ACC112 (cell line): ENCODE data around the gene DNMT3B.

Experiments
- H2AFZ ChIP-seq: fragments of 200-600 bp; sonication (generic); one replicate; pipeline ENCODE4 v1.6.0; 2017; ENCODE audit warnings: antibody characterized with exemption, low read length; ENCODE audit not compliant: unreplicated experiment
- H3K27ac ChIP-seq: fragments of 200-600 bp; sonication (generic); 2 replicates; pipeline ENCODE4 v1.5.1; 2014; ENCODE audit warnings: low read depth, mild to moderate bottlenecking, antibody characterized with exemption, low read length, moderate library complexity
- H3K27me3 ChIP-seq: fragments of 200-600 bp; sonication (generic); 2 replicates; pipeline ENCODE4 v1.6.1; 2014; ENCODE audit warnings: mild to moderate bottlenecking, antibody characterized with exemption, low read length, moderate library complexity, mixed read lengths; ENCODE audit not compliant: insufficient read depth
- H3K36me3 ChIP-seq: fragments of 200-600 bp; sonication (generic); 2 replicates; pipeline ENCODE4 v1.6.1; 2016; ENCODE audit warnings: mild to moderate bottlenecking, antibody characterized with exemption, low read length, moderate library complexity, mixed read lengths; ENCODE audit not compliant: insufficient read depth
- H3K4me1 ChIP-seq: fragments of 200-600 bp; sonication (generic); one replicate; pipeline ENCODE4 v1.6.1; 2016; ENCODE audit warnings: low read length, mixed read lengths; ENCODE audit not compliant: insufficient read depth, unreplicated experiment, control insufficient read depth
- H3K4me3 ChIP-seq: fragments of 200-600 bp; sonication (generic); 2 replicates; pipeline ENCODE4 v1.5.1; 2014; ENCODE audit warnings: mild to moderate bottlenecking, low read depth, low read length
- H3K79me2 ChIP-seq: fragments of 200-600 bp; sonication (generic); one replicate; pipeline ENCODE4 v1.6.0; 2016; ENCODE audit warnings: low read length; ENCODE audit not compliant: control insufficient read depth, unreplicated experiment, insufficient read depth

The DNMT3B gene

DNA sequence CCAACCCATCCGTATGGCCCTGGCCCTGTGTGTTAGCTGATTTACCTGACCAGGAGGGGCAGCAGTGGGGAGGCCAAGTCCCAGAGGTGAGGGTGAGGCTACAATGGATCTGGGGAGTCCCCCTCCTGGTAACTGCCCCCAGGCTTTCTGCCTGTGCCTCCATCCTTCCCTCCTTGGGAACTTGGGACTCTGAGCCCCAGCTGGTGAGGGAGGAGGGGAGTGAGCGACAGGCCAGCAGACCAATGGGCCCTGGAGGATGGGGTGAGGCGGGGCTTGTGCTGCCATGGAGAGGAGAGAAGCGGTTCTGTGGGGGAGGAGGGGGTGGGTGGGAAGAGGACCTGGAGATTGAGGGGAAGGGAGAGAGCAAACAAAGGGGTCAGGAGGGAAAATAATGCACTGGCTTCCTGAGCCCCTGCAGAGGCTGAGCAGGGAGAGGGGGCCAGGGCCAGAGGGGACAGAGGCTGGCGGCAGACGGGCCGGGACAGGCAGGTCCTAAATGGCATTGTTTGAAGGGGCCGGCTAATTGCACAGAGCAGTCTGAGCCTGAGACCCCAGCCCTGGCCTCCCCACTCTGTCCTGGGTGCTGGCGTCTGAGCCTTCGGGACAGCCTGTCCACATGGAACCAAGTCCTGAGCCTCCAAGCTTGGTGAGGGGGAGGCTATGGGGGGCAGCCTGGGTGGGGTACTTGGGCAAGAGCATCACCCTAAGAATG is 17.5 kb downstream of the DNMT3B start:
- Histone ChIP-seq H3K4me1 (no peaks in the 10 kb centered on the region), H3K27ac (no peak overlapping the region), H3K4me3 (no peak overlapping the region), H3K79me2 (no peaks in the 10 kb centered on the region), H2AFZ (no peak overlapping the region), H3K27me3 (no peaks in the 10 kb centered on the region), H3K36me3 (no peaks in the 10 kb centered on the region)

DNA sequence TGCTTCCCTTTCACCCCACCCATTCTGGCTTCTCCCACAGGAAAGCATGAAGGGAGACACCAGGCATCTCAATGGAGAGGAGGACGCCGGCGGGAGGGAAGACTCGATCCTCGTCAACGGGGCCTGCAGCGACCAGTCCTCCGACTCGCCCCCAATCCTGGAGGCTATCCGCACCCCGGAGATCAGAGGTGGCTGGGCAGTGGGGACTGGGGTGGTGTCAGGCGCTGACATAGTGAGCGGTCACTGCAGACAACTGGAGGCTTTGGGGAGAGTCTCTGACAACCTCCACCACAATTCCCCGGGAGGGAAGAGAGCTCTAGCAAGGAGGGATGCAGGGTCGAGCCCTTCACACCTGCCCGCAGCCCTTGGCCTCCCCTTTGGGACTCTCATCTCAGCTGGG is 18.1 kb downstream of the DNMT3B start:
- Histone ChIP-seq H3K79me2 (no peaks in the 10 kb centered on the region), H3K36me3 (no peaks in the 10 kb centered on the region), H3K4me1 (no peaks in the 10 kb centered on the region)

DNA sequence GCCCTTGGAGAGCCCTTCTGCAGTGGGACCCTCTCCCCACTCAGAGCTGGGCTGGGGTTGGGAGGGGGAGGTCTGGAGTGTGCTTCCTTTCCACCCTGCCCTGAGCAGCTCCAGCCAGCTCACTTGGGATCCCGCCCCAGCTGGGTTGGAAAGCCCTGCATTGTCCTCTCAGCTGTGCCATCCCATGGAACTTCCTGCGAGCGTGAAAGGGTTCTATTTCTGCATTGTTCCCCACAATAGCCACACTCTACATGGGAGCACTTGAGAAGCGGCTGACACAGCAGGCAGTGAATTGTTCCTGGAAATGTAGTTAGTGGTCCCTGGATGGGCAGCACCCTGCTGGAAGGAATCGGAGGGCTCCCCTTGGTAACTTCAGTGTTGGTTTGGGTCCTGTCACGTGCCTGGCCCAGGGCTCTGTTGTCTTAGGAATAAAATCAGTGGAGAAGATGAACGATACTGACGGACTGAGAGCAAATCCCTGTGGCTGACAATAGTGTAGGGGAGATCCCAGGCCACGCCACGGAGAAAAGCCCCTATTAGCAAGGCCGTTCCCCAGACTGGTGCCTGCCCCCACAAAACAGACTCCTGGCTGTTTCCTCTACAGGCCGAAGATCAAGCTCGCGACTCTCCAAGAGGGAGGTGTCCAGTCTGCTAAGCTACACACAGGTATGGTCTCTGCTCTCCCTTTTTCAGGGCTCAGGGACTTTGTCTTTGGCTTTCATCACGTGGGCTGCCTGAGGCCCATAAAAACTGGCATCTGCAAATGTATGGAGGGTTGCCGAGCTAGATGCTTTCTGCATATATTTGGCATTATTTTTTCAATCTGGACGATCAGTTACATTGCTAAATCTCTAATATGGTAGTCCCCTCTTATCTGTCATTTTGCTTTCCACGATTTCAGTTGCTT is 18.8 kb downstream of the DNMT3B start:
- Histone ChIP-seq H3K36me3 (no peaks in the 10 kb centered on the region), H3K27me3 (no peaks in the 10 kb centered on the region), H3K4me3 (no peak overlapping the region), H3K27ac (no peak overlapping the region), H3K79me2 (no peaks in the 10 kb centered on the region), H2AFZ (no peak overlapping the region), H3K4me1 (no peaks in the 10 kb centered on the region)

More for the DNA sequence above, 18.1 kb downstream of the DNMT3B start:
- Histone ChIP-seq H3K4me3 (no peak overlapping the region), H2AFZ (no peak overlapping the region), H3K27me3 (no peaks in the 10 kb centered on the region), H3K27ac (no peak overlapping the region)

DNA sequence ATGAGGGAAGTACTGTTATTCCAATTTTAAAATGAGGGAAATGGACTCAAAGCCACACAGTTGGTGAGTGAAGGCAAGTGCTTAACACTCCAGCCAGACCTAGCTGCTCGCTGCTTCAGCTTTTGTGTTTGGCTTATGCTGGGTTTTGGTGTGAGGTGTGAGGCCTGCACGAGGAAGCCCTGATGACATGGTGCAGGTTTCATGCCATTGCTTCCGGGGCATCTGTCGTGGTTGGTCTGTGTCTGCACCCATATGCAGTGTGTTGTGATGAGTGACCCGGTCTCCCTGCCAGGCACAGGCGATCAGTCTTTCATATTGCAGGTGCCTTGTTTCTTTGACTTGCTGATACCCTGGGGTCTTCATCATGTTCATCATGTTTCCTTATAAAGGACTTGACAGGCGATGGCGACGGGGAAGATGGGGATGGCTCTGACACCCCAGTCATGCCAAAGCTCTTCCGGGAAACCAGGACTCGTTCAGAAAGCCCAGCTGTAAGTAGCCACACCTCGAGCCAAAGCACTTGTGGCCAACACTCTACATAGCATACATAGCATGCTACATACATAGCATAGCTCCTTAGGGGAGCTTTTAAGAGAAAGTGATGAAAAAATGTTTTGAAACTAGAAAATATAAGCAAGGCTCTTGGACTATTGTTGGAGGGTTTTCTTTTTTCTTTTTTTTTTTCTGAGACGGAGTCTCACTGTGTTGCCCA is 22.3 kb downstream of the DNMT3B start:
- Histone ChIP-seq H3K79me2 (no peaks in the 10 kb centered on the region), H3K27me3 (no peaks in the 10 kb centered on the region), H3K27ac (no peak overlapping the region), H2AFZ (no peak overlapping the region), H3K36me3 (no peaks in the 10 kb centered on the region), H3K4me1 (no peaks in the 10 kb centered on the region), H3K4me3 (no peak overlapping the region)

DNA sequence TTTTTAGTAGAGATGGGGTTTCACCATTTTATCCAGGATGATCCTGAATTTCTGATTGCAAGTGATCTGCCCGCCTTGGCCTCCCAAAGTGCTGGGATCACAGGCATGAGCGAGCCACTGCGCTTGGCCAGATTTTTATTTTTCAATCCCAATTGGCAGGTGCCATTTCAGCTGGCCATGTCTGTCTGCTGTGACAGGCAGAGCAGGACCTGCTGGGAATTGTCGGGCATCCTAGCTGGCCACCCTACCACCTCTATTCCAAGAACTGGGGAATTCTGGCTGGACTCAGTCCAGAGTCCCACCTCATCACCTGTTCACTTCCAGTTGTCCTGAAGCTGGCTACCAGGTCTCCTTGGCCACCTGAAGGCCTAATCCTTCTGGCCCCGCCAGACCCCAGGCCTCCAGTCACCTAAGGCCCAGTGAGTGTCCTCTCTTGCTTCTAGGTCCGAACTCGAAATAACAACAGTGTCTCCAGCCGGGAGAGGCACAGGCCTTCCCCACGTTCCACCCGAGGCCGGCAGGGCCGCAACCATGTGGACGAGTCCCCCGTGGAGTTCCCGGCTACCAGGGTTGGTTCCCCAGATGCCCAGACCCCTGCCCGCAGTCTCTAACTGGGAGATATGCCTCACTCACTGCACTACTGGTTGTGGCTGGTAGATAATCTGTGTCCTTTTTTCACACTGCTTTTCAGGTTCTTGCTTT is 24.0 kb downstream of the DNMT3B start:
- no peak overlapping the region for H2AFZ ChIP-seq
- H3K36me3 ChIP-seq = no peaks in the 10 kb centered on the region
- no peak overlapping the region for H3K27ac ChIP-seq
- no peaks in the 10 kb centered on the region for H3K4me1 ChIP-seq
- no peaks in the 10 kb centered on the region for H3K27me3 ChIP-seq
- H3K4me3 ChIP-seq = no peak overlapping the region
- no peaks in the 10 kb centered on the region for H3K79me2 ChIP-seq

DNA sequence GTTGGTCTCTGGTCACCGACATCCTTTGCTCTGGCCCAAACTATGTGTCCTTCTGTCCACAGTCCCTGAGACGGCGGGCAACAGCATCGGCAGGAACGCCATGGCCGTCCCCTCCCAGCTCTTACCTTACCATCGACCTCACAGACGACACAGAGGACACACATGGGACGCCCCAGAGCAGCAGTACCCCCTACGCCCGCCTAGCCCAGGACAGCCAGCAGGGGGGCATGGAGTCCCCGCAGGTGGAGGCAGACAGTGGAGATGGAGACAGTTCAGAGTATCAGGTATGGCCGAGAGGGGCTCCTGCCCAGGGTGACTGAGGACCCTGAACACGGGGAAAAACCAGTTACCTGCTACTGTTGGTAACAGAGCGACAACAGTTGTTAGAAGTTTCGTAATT is 25.0 kb downstream of the DNMT3B start:
- H3K36me3 ChIP-seq = no peaks in the 10 kb centered on the region

DNA sequence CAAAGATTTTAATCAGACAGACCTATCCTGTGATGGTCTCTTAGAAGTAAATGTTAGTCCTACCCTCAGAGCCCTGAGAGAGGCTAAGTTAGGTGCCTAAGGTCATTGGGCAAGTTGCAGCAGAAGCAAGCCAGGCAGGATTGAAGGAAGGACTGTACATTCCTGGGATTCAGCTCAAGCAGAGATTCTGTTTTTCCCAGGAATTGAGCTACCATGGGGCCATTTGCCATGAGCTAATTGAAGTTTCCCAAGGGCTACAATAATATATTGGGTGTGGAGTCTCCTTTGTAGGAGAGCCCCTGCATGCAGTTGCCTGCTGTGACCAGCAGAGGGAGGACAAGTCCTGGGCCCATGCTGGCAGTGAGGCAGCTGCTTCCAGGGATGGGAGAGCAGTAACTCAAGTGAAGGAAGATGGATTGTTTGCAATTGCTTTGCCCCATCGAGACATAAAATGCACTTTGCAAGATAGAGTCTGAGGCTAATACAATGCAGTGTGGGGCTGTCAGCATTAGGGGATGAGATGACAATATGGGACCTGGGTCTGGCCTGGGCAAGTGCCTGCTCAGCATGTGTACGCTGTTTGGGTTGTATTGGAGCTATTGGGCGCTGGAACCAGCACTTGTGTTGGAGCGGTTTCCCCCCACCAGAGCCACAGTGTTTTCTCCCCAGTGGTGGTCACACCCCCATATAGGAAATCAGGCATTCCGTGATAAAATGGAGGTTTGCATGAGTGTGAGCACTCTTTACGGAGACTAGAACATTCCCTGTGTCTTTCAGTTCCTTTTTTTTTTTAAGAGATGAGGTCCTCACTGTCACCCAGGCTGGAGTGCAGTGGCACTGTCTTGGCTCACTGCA is 27.9 kb downstream of the DNMT3B start:
- no peaks in the 10 kb centered on the region for H3K36me3 ChIP-seq
- no peaks in the 10 kb centered on the region for H3K4me1 ChIP-seq
- H3K27me3 ChIP-seq = no peaks in the 10 kb centered on the region
- no peak overlapping the region for H2AFZ ChIP-seq
- H3K79me2 ChIP-seq = no peaks in the 10 kb centered on the region
- H3K27ac ChIP-seq = no peak overlapping the region
- H3K4me3 ChIP-seq = no peak overlapping the region

More for the DNA sequence above, 25.0 kb downstream of the DNMT3B start:
- no peak overlapping the region for H3K4me3 ChIP-seq
- H3K4me1 ChIP-seq = no peaks in the 10 kb centered on the region
- H3K27me3 ChIP-seq = no peaks in the 10 kb centered on the region
- H2AFZ ChIP-seq = no peak overlapping the region
- no peak overlapping the region for H3K27ac ChIP-seq
- no peaks in the 10 kb centered on the region for H3K79me2 ChIP-seq

DNA sequence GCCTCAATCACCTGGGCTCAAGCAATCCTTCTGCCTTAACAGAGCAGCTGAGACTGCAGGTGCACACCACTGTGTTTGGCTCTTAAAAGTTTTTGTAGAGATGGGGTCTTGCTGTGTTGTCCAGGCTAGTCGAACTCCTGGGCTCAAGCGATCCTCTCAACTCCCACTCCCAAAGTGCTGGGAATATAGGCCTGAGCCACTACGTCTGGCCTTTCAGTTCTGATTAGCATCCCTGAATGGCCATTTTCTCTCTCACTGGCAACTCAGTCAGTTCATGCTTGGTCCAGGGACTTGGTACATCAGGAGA is 28.5 kb downstream of the DNMT3B start:
- no peaks in the 10 kb centered on the region for H3K79me2 ChIP-seq
- H3K4me1 ChIP-seq = no peaks in the 10 kb centered on the region
- no peak overlapping the region for H2AFZ ChIP-seq
- H3K4me3 ChIP-seq = no peak overlapping the region
- H3K36me3 ChIP-seq = no peaks in the 10 kb centered on the region
- no peaks in the 10 kb centered on the region for H3K27me3 ChIP-seq
- no peak overlapping the region for H3K27ac ChIP-seq

DNA sequence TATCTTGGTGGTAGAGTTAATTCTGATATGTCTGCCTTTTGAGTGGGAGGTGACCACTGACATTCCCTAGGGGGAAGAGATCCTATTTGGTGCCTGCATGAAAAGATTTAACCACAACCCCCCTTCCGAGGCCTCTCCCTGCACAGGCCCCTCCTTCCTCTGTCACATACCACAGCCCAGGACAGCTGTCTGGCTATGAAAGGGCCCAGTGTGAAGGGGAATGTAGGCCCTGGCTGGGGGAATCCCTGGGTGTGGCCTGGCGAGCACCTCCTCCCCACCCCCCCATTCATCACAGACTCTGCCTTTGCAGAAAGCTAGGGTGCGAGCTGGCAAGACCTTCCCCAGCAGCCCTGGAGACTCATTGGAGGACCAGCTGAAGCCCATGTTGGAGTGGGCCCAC is 30.1 kb downstream of the DNMT3B start:
- Histone ChIP-seq H3K27ac (no peak overlapping the region), H3K4me3 (no peak overlapping the region), H3K4me1 (no peaks in the 10 kb centered on the region), H3K36me3 (no peaks in the 10 kb centered on the region), H2AFZ (no peak overlapping the region), H3K27me3 (no peaks in the 10 kb centered on the region), H3K79me2 (no peaks in the 10 kb centered on the region)
